IMR-90 (cell line): ENCODE data around the gene BTN3A1. TPM values are rescaled to one million over a fixed set of nuclear protein-coding genes. Genes with fewer than 3 reads are reported as not detected.

ENCODE experiments used
- ATAC-seq: fragments of 200-7000 bp; cut with Tn5 transposase; 2 replicates; pipeline ENCODE4 v1.9.1; 2020; ENCODE audit warnings: low read depth, mild to moderate bottlenecking, moderate library complexity
- BruUV-seq: library from RNA; stranded (reverse); fragments of 400-500 nt; replicated peaks from 2 replicates; lab custom pipeline; 2021; lab: Mats Ljungman, UMichigan
- CTCF ChIA-PET: fragments of 300-600 bp; formaldehyde crosslinking; extraction: SDS; loops from one replicate; lab custom pipeline; 2021; ENCODE audit warnings: antibody characterized with exemption; lab: Yijun Ruan, JAX
- POLR2A ChIA-PET: fragments of 300-600 bp; sonication (Branson Sonifier 250); formaldehyde crosslinking; loops from one replicate; lab custom pipeline; 2022; ENCODE audit warnings: antibody characterized with exemption; ENCODE audit not compliant: unreplicated experiment; lab: Charles Lee
- DNase-seq: peaks from one replicate; pipeline ENCODE4 v3.0.0; 2013
- H2AFZ ChIP-seq: replicated peaks from 2 replicates; pipeline ENCODE3; 2013; ENCODE audit warnings: low read length, mild to moderate bottlenecking; ENCODE audit not compliant: poor library complexity
- H2AK5ac ChIP-seq: 2 replicates; pipeline ENCODE4 v1.6.1; 2013; ENCODE audit warnings: low read depth, low read length, inconsistent platforms
- H2AK9ac ChIP-seq: replicated peaks from 2 replicates; pipeline ENCODE3; 2013; ENCODE audit warnings: mild to moderate bottlenecking, low read depth, low read length, moderate library complexity; ENCODE audit not compliant: poor library complexity
- H2BK120ac ChIP-seq: 2 replicates; pipeline ENCODE4 v1.6.1; 2013; ENCODE audit warnings: low read depth, low read length, inconsistent platforms
- H2BK15ac ChIP-seq: 3 replicates; pipeline ENCODE4 v1.6.1; 2013; ENCODE audit warnings: low read depth, low read length, inconsistent platforms
- H2BK20ac ChIP-seq: 2 replicates; pipeline ENCODE4 v1.6.1; 2013; ENCODE audit warnings: low read depth, mild to moderate bottlenecking, inconsistent platforms, low read length, moderate library complexity
- H2BK5ac ChIP-seq: 2 replicates; pipeline ENCODE4 v1.6.1; 2013; ENCODE audit warnings: mild to moderate bottlenecking, low read depth, low read length, inconsistent platforms; ENCODE audit not compliant: poor library complexity, severe bottlenecking
- H3K14ac ChIP-seq: replicated peaks from 2 replicates; pipeline ENCODE4 v1.6.1; 2013; ENCODE audit warnings: low read depth, low read length, inconsistent platforms
- H3K18ac ChIP-seq: 2 replicates; pipeline ENCODE4 v1.6.1; 2013; ENCODE audit warnings: low read depth, low read length, control low read depth
- H3K23ac ChIP-seq: 2 replicates; pipeline ENCODE4 v1.6.1; 2013; ENCODE audit warnings: low read depth, low read length, inconsistent platforms
- H3K27ac ChIP-seq: 2 replicates; pipeline ENCODE4 v1.5.1; 2013; ENCODE audit warnings: mild to moderate bottlenecking, control low read depth, low read length; ENCODE audit not compliant: insufficient read depth
- H3K27me3 ChIP-seq: 2 replicates; pipeline ENCODE4 v1.6.1; 2013; ENCODE audit warnings: low read length; ENCODE audit not compliant: control insufficient read depth, insufficient read depth
- H3K36me3 ChIP-seq: 2 replicates; pipeline ENCODE4 v1.6.1; 2013; ENCODE audit warnings: low read length, mixed read lengths; ENCODE audit not compliant: control insufficient read depth, insufficient read depth
- H3K4ac ChIP-seq: 2 replicates; pipeline ENCODE4 v1.6.1; 2013; ENCODE audit warnings: low read depth, low read length, inconsistent platforms
- H3K4me1 ChIP-seq: 2 replicates; pipeline ENCODE4 v1.6.1; 2013; ENCODE audit warnings: low read length, mixed read lengths; ENCODE audit not compliant: control insufficient read depth, insufficient read depth
- H3K4me2 ChIP-seq: 2 replicates; pipeline ENCODE4 v1.6.1; 2013; ENCODE audit warnings: low read depth, mild to moderate bottlenecking, control low read depth, low read length, moderate library complexity
- H3K4me3 ChIP-seq: 2 replicates; pipeline ENCODE4 v1.5.1; 2013; ENCODE audit warnings: low read depth, mild to moderate bottlenecking, control low read depth, low read length, moderate library complexity; ENCODE audit not compliant: insufficient read depth
- H3K56ac ChIP-seq: 2 replicates; pipeline ENCODE4 v1.6.1; 2013; ENCODE audit warnings: low read length, inconsistent platforms; ENCODE audit not compliant: insufficient read depth; ENCODE audit errors: extremely low read depth
- H3K79me1 ChIP-seq, 2 experiments: 2 replicates each; pipeline ENCODE4 v1.6.1; 2013; ENCODE audit warnings: low read length in 2 of 2, inconsistent platforms in 1 of 2, low read depth in 1 of 2
- H3K9ac ChIP-seq: 2 replicates; pipeline ENCODE4 v1.6.1; 2013; ENCODE audit warnings: low read depth, low read length, control low read depth
- H3K9me1 ChIP-seq: 2 replicates; pipeline ENCODE4 v1.6.1; 2013; ENCODE audit warnings: low read length, inconsistent platforms; ENCODE audit not compliant: insufficient read depth
- H3K9me3 ChIP-seq: 2 replicates; pipeline ENCODE4 v1.6.1; 2013; ENCODE audit warnings: low read length; ENCODE audit not compliant: control insufficient read depth, insufficient read depth
- H4K20me1 ChIP-seq: 2 replicates; pipeline ENCODE4 v1.6.1; 2013; ENCODE audit warnings: low read length, inconsistent platforms; ENCODE audit not compliant: insufficient read depth
- H4K5ac ChIP-seq: 2 replicates; pipeline ENCODE4 v1.6.1; 2013; ENCODE audit warnings: mild to moderate bottlenecking, low read depth, low read length, control low read depth
- H4K8ac ChIP-seq, 2 experiments: 2 replicates each; pipeline ENCODE4 v1.6.1; 2013; ENCODE audit warnings: low read depth in 2 of 2, low read length in 2 of 2, control low read depth in 1 of 2, inconsistent platforms in 1 of 2
- H4K91ac ChIP-seq: 2 replicates; pipeline ENCODE4 v1.6.1; 2013; ENCODE audit warnings: low read depth, low read length, inconsistent platforms; ENCODE audit not compliant: insufficient read depth
- CEBPB ChIP-seq: IDR thresholded peaks from 2 replicates; pipeline ENCODE4 v1.6.1; 2012; ENCODE audit warnings: low read depth, low read length, improper control_type of control experiment
- FOS ChIP-seq: fragments of 150-350 bp; IDR thresholded peaks from 2 replicates; pipeline ENCODE4 v1.6.1; 2016; ENCODE audit warnings: low read depth, low read length
- MAFK ChIP-seq: IDR thresholded peaks from 2 replicates; pipeline ENCODE4 v1.6.1; 2012; ENCODE audit warnings: low read depth, low read length, improper control_type of control experiment
- NFE2L2 ChIP-seq: fragments of 150-350 bp; IDR thresholded peaks from 2 replicates; pipeline ENCODE4 v1.6.1; 2016; ENCODE audit warnings: low read depth, mild to moderate bottlenecking, low read length
- POLR2A ChIP-seq: IDR thresholded peaks from 2 replicates; pipeline ENCODE4 v1.6.1; 2012; ENCODE audit warnings: mild to moderate bottlenecking, low read depth, low read length
- RAD21 ChIP-seq: IDR thresholded peaks from 2 replicates; pipeline ENCODE4 v1.6.1; 2012; ENCODE audit warnings: low read length, improper control_type of control experiment
- RCOR1 ChIP-seq: IDR thresholded peaks from 2 replicates; pipeline ENCODE4 v1.6.1; 2012; ENCODE audit warnings: mild to moderate bottlenecking, low read length, improper control_type of control experiment; ENCODE audit not compliant: insufficient replicate concordance
- RFX5 ChIP-seq: IDR thresholded peaks from 2 replicates; pipeline ENCODE4 v1.8.0; 2012; ENCODE audit warnings: low read depth, mild to moderate bottlenecking, low read length, moderate library complexity
- WGBS, 2 experiments: methylation state at CpG; one replicate each; pipeline versions ENCODE4 v1.1.5 to v1.1.7; 2013; ENCODE audit warnings: missing lambda C conversion rate in 2 of 2; ENCODE audit not compliant: insufficient read length in 1 of 2; ENCODE audit errors: extremely low coverage in 2 of 2; 5-methylcytosine and 5-hydroxymethylcytosine counted together
- dilution Hi-C: fragments of 300-500 bp; cut with HindIII; formaldehyde crosslinking; loops from one replicate; pipeline ENCODE4 v1.14.3; 2018; ENCODE audit warnings: low sequenced_read_pairs; ENCODE audit not compliant: unreplicated experiment
- in situ Hi-C: fragments of 300-500 bp; cut with MboI; formaldehyde crosslinking; loops from 3 replicates; pipeline ENCODE4 v1.14.3; 2019; ENCODE audit warnings: low sequenced_read_pairs, inconsistent platforms, mixed read lengths
- intact Hi-C: fragments of 100-400 bp; cut with micrococcal nuclease; formaldehyde crosslinking; loops from 2 replicates; pipeline ENCODE4 v1.10.0; 2022
- polyA plus RNA-seq, 3 experiments: library from polyadenylated mRNA; depleted of rRNA; stranded (reverse); fragments of >200 nt; gene quantifications; 2 replicates each; pipeline ENCODE4 v1.2.3, GENCODE V29; 2012; ENCODE audit warnings: low replicate concordance in 1 of 3
- total RNA-seq: library from RNA; depleted of rRNA; stranded (reverse); fragments of >200 nt; gene quantifications from 2 replicates; pipeline ENCODE4 v1.2.3, GENCODE V29; 2012

Gene BTN3A1
- total and polyA plus RNA-seq, 2 of the 4 experiments (the other 2 are of a cell fraction), result 14.4 to 16.5 TPM

DNA sequence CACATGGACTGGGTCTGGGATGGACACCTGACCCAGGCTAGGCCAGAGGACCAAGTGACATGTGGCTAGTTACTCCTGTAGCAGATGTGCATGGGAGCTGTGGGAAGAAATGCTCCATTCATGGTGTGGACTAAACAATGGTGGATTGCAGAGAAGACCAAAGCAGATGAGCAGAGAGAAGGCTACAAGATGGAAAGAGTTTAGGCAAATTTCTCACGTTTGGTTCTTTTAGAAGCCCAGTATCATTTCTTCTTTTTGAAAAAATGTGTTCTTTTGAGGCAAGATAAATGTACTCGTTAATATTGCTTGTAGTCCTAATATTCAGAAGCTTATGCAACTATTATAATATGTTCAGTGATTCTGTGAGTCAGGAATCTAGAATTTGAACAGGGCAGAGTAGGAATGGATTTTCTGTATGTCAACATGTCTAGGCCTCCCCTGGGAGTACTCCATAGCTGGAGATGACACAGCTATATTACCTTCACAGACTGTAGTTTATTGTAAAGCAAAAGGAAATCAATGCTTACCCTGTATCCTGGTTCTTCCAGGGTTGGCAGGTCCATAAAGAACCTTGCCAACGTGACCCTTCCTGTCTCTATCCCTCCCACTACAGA lies 53.4 kb downstream of the BTN3A1 start:
- ChIA-PET POLR2A (no interaction called here), CTCF (no interaction called here)
- Histone ChIP-seq H2BK120ac (no peak overlapping the region), H3K4me3 (no peak overlapping the region), H3K9ac (no peak overlapping the region), H3K4ac (no peak overlapping the region), H3K23ac (no peak overlapping the region), H3K4me2 (no peak overlapping the region), H3K9me3 (no peaks in the 10 kb centered on the region), H3K14ac (no peak overlapping the region), H3K4me1 (peaks cover 11% of the 10 kb centered on the region), H2BK15ac (no peak overlapping the region), H3K56ac (no peak overlapping the region), H4K5ac (no peak overlapping the region), H3K9me1 (peaks cover 25% of the 10 kb centered on the region), H2AK5ac (no peak overlapping the region), H2AFZ (no peak overlapping the region), H2AK9ac (no peak overlapping the region), H3K36me3 (peaks cover 13% of the 10 kb centered on the region), H3K27me3 (no peaks in the 10 kb centered on the region), H3K27ac (no peak overlapping the region), H4K91ac (no peak overlapping the region), H4K20me1 (peaks cover 8% of the 10 kb centered on the region; the same call in 1 of the 2 replicates), H4K8ac (no peak overlapping the region), H2BK5ac (no peak overlapping the region), H2BK20ac (no peak overlapping the region), H3K79me1 (peaks cover 17 to 33% of the 10 kb centered on the region in 2 experiments), H3K18ac (peak overlapping the region; percentile 44; the same call in 1 of the 2 replicates)
- intact Hi-C loops (loop anchor here (5.0 kb wide), 1 partner anchor 82 kb away; the partner anchor contains the start of gene HMGN4), dilution Hi-C loops (no loop called here), in situ Hi-C loops (no loop called here)
- DNase-seq (no peak), ATAC-seq (no peak)
- no CpG with 5 or more reads among the region's 3 CpGs for WGBS, 2 experiments
- TF ChIP-seq POLR2A (no peak), RFX5 (no peak), MAFK (no peak), RAD21 (no peak), RCOR1 (no peak), NFE2L2 (no peak), CEBPB (no peak), FOS (no peak)
- no TSS peak for BruUV-seq
